ENCODE results near the gene GPC3. TPM values are rescaled to one million over a fixed set of nuclear protein-coding genes. Genes with fewer than 3 reads are reported as not detected.

The GPC3 gene
- total RNA-seq, 4 donors from 2014 or later, result 0.82 to 4.9 (median 1.8) TPM

DNA sequence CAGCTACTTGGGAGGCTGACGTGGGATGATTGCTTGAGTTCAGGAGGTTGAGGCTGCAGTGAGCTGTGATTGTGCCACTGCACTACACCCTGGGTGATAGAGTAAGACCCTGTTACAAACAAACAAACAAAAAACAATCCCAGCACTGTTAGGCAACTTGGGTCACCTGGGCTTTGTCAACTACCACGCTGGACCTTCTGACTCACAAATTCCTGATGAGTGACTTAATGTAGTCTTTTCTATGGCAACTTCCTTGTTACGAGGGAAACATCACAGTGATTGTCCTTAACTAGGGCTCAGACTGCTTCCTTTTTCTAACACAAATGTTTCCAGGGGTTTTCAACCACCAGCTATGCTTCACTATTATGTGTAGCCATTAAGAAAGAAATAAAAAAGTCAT lies 441.3 kb downstream of the GPC3 start:
- no peaks in the 10 kb centered on the region for H3K36me3 ChIP-seq
- intact Hi-C loops (cut with DNase I; ENCODE audit: low total_unique reads), result no loop called here
- no peak overlapping the region for H3K27ac ChIP-seq
- WGBS, 2 donors (ENCODE audit: low coverage in 1 of 2), result 0 to 58% methylated on average over 1 to 3 of the region's 3 CpGs
- DNase-seq, result no peak
- H3K4me3 ChIP-seq, result no peak overlapping the region
- in situ Hi-C loops (cut with MboI; ENCODE audit: low pct_ligation_motif_present in 1 of 4, low pct_unique_long_range_greater_than_20kb in 1 of 4, low sequenced_read_pairs in 3 of 4), result no loop called here
- H3K4me1 ChIP-seq, result no peaks in the 10 kb centered on the region
- no peaks in the 10 kb centered on the region for H3K9me3 ChIP-seq
- no peak for TF ChIP-seq EP300 (IDR thresholded peaks at IDR 0.05; ENCODE audit: low read depth)
- TF ChIP-seq POLR2AphosphoS5 (IDR thresholded peaks at IDR 0.05), result no peak
- TF ChIP-seq, protein P1, sequence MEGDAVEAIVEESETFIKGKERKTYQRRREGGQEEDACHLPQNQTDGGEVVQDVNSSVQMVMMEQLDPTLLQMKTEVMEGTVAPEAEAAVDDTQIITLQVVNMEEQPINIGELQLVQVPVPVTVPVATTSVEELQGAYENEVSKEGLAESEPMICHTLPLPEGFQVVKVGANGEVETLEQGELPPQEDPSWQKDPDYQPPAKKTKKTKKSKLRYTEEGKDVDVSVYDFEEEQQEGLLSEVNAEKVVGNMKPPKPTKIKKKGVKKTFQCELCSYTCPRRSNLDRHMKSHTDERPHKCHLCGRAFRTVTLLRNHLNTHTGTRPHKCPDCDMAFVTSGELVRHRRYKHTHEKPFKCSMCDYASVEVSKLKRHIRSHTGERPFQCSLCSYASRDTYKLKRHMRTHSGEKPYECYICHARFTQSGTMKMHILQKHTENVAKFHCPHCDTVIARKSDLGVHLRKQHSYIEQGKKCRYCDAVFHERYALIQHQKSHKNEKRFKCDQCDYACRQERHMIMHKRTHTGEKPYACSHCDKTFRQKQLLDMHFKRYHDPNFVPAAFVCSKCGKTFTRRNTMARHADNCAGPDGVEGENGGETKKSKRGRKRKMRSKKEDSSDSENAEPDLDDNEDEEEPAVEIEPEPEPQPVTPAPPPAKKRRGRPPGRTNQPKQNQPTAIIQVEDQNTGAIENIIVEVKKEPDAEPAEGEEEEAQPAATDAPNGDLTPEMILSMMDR (IDR thresholded peaks at IDR 0.05), result no peak
- TF ChIP-seq POLR2A (IDR thresholded peaks at IDR 0.05), result no peak
- H3K27me3 ChIP-seq, result no peaks in the 10 kb centered on the region

DNA sequence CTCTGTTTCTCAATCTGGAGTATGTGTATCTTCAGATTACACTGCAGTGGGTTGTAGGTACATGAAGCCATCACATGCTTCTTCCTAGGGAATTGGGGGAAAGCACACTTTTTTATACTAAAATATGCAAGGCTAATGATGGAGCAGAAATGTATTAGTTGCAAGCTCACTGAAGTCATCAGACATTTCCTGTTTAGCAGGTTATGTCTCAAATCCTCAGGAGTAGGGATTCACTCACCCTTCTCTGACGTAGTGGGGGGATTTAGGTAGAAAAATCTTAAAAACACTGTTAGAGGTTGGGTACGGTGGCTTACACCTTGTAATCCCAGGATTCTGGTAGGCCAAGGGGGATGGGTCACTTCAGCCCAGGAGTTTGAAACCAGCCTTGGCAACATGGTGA lies 441.7 kb downstream of the GPC3 start:
- no peak for DNase-seq
- Histone ChIP-seq H3K27me3 (no peaks in the 10 kb centered on the region), H3K4me3 (no peak overlapping the region), H3K27ac (no peak overlapping the region), H3K36me3 (no peaks in the 10 kb centered on the region), H3K4me1 (no peaks in the 10 kb centered on the region), H3K9me3 (no peaks in the 10 kb centered on the region)
- WGBS, 2 donors (ENCODE audit: low coverage in 1 of 2), result 87% methylated on average over 2 of the region's 2 CpGs; no CpG with 5 or more reads in 1 of the 2 donors
- intact Hi-C loops (cut with DNase I; ENCODE audit: low total_unique reads), result no loop called here
- in situ Hi-C loops (cut with MboI; ENCODE audit: low pct_ligation_motif_present in 1 of 4, low pct_unique_long_range_greater_than_20kb in 1 of 4, low sequenced_read_pairs in 3 of 4), result no loop called here
- TF ChIP-seq POLR2AphosphoS5 (IDR thresholded peaks at IDR 0.05), result no peak
- no peak for TF ChIP-seq EP300 (IDR thresholded peaks at IDR 0.05; ENCODE audit: low read depth)

GRCh38 chrX:133542476-133542875 lies 442.9 kb downstream of the GPC3 start:
- Histone ChIP-seq H3K9me3 (no peaks in the 10 kb centered on the region), H3K4me1 (no peaks in the 10 kb centered on the region), H3K27me3 (no peaks in the 10 kb centered on the region), H3K36me3 (no peaks in the 10 kb centered on the region), H3K4me3 (no peak overlapping the region), H3K27ac (no peak overlapping the region)
- intact Hi-C loops (cut with DNase I; ENCODE audit: low total_unique reads) (no loop called here), in situ Hi-C loops (cut with MboI; ENCODE audit: low pct_ligation_motif_present in 1 of 4, low pct_unique_long_range_greater_than_20kb in 1 of 4, low sequenced_read_pairs in 3 of 4) (no loop called here)
- 64% methylated on average over 3 of the region's 3 CpGs; no CpG with 5 or more reads in 1 of the 2 donors for WGBS, 2 donors (ENCODE audit: low coverage in 1 of 2)
- TF ChIP-seq POLR2A (IDR thresholded peaks at IDR 0.05), result no peak
- TF ChIP-seq EP300 (IDR thresholded peaks at IDR 0.05; ENCODE audit: low read depth), result no peak
- no peak for DNase-seq

DNA sequence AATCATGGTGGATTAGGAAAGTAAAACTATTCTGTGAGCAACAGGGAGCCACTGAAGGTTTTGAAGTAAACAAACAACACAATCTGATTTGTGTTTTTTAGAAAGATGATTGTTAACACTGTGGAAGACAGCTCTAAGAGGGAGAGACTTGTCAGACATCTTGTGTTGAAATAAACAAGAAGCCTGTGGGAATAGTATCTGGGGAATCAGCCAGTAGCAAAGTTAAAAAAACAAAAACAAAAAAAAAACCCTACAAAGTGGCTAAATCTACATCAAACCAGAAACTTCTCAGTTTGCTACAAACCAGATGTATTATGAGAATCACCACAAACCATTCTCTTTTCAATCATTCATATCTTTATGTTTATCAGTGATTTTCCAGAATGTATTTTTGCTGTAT lies 444.4 kb downstream of the GPC3 start:
- Histone ChIP-seq H3K27ac (no peak overlapping the region), H3K4me1 (no peaks in the 10 kb centered on the region), H3K9me3 (no peaks in the 10 kb centered on the region), H3K4me3 (no peak overlapping the region), H3K36me3 (no peaks in the 10 kb centered on the region), H3K27me3 (no peaks in the 10 kb centered on the region)
- no peak for DNase-seq
- intact Hi-C loops (cut with DNase I; ENCODE audit: low total_unique reads) (no loop called here), in situ Hi-C loops (cut with MboI; ENCODE audit: low pct_ligation_motif_present in 1 of 4, low pct_unique_long_range_greater_than_20kb in 1 of 4, low sequenced_read_pairs in 3 of 4) (no loop called here)
- no peak for TF ChIP-seq POLR2AphosphoS5 (IDR thresholded peaks at IDR 0.05)
- no peak for TF ChIP-seq POLR2A (IDR thresholded peaks at IDR 0.05)
- TF ChIP-seq, protein P1 (IDR thresholded peaks at IDR 0.05), result no peak
- TF ChIP-seq EP300 (IDR thresholded peaks at IDR 0.05; ENCODE audit: low read depth), result no peak

DNA sequence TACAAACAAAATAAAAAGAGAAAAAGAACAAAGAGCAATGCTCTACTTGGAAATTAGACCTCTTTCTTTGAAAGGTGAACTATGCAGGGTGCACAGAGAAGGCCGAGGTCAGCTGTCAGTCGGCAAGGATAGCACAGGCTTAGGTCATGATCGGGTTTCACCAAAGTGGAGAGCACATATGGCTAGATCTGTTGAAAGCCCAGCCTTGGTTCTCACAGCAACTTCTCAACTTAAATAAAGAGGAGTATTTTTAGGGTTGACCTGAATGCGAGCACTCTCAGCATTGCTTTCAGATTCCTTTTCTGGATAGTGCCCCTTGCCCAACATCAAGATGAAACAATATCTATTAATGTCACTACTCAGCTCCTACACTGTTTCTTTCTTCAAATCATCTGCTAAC lies 447.2 kb downstream of the GPC3 start:
- Histone ChIP-seq H3K4me3 (no peak overlapping the region), H3K27me3 (no peaks in the 10 kb centered on the region), H3K36me3 (no peaks in the 10 kb centered on the region), H3K9me3 (no peaks in the 10 kb centered on the region), H3K27ac (no peak overlapping the region), H3K4me1 (no peaks in the 10 kb centered on the region)
- no peak for TF ChIP-seq POLR2A (IDR thresholded peaks at IDR 0.05)
- TF ChIP-seq POLR2AphosphoS5 (IDR thresholded peaks at IDR 0.05), result no peak
- TF ChIP-seq EP300 (IDR thresholded peaks at IDR 0.05; ENCODE audit: low read depth), result no peak
- TF ChIP-seq, protein P1 (IDR thresholded peaks at IDR 0.05), result no peak
- intact Hi-C loops (cut with DNase I; ENCODE audit: low total_unique reads), result no loop called here
- DNase-seq, result no peak
- in situ Hi-C loops (cut with MboI; ENCODE audit: low pct_ligation_motif_present in 1 of 4, low pct_unique_long_range_greater_than_20kb in 1 of 4, low sequenced_read_pairs in 3 of 4), result no loop called here
- WGBS, 2 donors (ENCODE audit: low coverage in 1 of 2), result 82 to 83% methylated on average over 2 to 4 of the region's 4 CpGs
